Measurements from ENCODE around the gene APOF. TPM values are rescaled to one million over a fixed set of nuclear protein-coding genes. Genes with fewer than 3 reads are reported as not detected.
"Not testable (repeated sequence)": the region's sequence is repeated elsewhere in the genome, so short reads cannot be mapped to it uniquely, and the experiment has no call there.

The APOF gene
- total and polyA plus RNA-seq, 4 donors, result 0.12 TPM; not detected in 3

DNA sequence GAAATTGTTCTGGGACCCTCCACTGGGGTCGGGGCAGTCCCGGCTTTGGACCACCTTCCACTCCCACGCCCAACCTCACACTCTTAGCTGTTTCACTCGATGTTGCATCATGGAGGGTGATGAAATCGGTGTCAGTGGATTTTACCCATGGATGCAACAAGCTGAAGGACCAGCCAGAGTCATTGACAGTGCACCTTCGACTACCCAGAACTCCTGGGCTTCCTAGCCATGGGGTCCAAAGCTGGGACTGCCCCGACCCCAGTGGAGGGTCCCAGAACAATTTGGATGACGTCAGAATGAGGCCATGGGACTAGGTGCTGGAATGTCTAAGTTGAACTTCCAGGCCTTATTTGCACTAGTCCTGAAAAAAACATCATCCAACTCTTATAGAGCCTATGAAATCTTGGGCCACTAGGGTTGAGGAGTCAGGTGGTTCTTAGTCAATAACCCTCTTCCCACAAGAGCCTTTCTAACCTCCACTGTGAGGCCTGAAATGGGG, 24.9 kb downstream of the APOF start:
- H3K27ac ChIP-seq (ENCODE audit: low read depth in 1 of 2, low read length in 1 of 2), result no peak overlapping the region
- TF ChIP-seq, protein P1, sequence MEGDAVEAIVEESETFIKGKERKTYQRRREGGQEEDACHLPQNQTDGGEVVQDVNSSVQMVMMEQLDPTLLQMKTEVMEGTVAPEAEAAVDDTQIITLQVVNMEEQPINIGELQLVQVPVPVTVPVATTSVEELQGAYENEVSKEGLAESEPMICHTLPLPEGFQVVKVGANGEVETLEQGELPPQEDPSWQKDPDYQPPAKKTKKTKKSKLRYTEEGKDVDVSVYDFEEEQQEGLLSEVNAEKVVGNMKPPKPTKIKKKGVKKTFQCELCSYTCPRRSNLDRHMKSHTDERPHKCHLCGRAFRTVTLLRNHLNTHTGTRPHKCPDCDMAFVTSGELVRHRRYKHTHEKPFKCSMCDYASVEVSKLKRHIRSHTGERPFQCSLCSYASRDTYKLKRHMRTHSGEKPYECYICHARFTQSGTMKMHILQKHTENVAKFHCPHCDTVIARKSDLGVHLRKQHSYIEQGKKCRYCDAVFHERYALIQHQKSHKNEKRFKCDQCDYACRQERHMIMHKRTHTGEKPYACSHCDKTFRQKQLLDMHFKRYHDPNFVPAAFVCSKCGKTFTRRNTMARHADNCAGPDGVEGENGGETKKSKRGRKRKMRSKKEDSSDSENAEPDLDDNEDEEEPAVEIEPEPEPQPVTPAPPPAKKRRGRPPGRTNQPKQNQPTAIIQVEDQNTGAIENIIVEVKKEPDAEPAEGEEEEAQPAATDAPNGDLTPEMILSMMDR (IDR thresholded peaks at IDR 0.05; ENCODE audit: control extremely low read depth, extremely low read depth), result no peak
- WGBS, 2 donors, result 64 to 71% methylated on average over 8 of the region's 8 CpGs
- H3K4me3 ChIP-seq, result no peak overlapping the region
- peaks cover 0 to 4% (median under 1%) of the 10 kb centered on the region in 4 donors for H3K36me3 ChIP-seq (ENCODE audit: control insufficient read depth in 4 of 4, insufficient read depth in 4 of 4, low read length in 4 of 4)
- peaks cover 0 to 11% (median 8%) of the 10 kb centered on the region in 5 donors for H3K4me1 ChIP-seq (ENCODE audit: control insufficient read depth in 5 of 5, insufficient read depth in 5 of 5, low read length in 5 of 5)
- no peaks in the 10 kb centered on the region for H3K27me3 ChIP-seq (ENCODE audit: control insufficient read depth in 3 of 3, insufficient read depth in 3 of 3, low read length in 2 of 3)
- DNase-seq, result no peak
- peak overlapping the region in 1 of 2 donors; percentile 28 for H3K9ac ChIP-seq (ENCODE audit: insufficient read depth in 1 of 2, low read length in 2 of 2)
- no peaks in the 10 kb centered on the region for H3K9me3 ChIP-seq (ENCODE audit: control insufficient read depth in 4 of 4, insufficient read depth in 3 of 4, low read length in 3 of 4)
- ATAC-seq (ENCODE audit: insufficient read depth, low FRiP score), result no peak

DNA sequence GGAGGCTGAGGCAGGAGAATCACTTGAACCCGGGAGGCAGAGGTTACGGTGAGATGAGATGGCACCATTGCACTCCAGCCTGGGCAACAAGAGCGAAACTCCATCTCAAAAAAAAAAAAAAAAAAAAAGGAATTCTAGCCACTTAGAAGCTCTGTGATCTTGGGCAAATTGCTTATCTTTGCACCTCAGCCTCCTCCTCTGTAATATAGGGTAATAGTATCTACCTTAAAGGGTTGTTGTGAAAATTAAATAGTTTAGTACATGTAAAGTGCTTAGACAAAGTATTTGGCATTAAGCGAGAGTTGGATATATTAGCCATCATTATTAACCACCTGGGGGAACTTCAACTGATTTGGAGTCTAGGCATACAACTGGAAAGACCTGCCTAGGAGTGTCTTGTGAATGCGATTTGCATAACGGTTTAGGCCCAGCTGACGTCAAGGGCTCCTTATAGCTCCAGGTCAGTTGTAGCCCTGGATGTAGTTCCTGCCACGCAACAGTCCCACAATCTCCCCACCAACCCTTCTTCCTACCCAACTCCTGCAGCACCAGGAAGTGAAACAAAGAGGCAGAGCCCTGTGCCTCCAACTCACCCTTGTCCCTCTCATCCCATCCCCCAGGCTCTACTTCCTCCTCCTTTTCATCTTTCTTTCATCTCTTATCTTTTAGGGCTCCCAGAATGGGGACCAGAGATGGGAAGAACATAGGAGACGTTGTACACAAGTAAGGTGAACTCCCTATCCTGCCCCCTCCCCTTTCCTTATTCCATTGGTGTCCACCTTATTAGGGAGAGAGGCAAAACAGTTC, 26.1 kb downstream of the APOF start:
- no peak overlapping the region for H3K9ac ChIP-seq (ENCODE audit: insufficient read depth in 1 of 2, low read length in 2 of 2)
- TF ChIP-seq, protein P1 (IDR thresholded peaks at IDR 0.05; ENCODE audit: control extremely low read depth, extremely low read depth), result no peak
- WGBS, 2 donors, result 71 to 76% methylated on average over 9 of the region's 9 CpGs
- H3K4me1 ChIP-seq (ENCODE audit: control insufficient read depth in 5 of 5, insufficient read depth in 5 of 5, low read length in 5 of 5), result peaks cover 0 to 14% (median 8%) of the 10 kb centered on the region in 5 donors
- no peaks in the 10 kb centered on the region for H3K9me3 ChIP-seq (ENCODE audit: control insufficient read depth in 4 of 4, insufficient read depth in 3 of 4, low read length in 3 of 4)
- peaks cover 0 to 2% (median under 1%) of the 10 kb centered on the region in 4 donors for H3K36me3 ChIP-seq (ENCODE audit: control insufficient read depth in 4 of 4, insufficient read depth in 4 of 4, low read length in 4 of 4)
- DNase-seq (no peak), ATAC-seq (ENCODE audit: insufficient read depth, low FRiP score) (no peak)
- H3K4me3 ChIP-seq, result no peak overlapping the region
- no peak overlapping the region for H3K27ac ChIP-seq (ENCODE audit: low read depth in 1 of 2, low read length in 1 of 2)
- no peaks in the 10 kb centered on the region for H3K27me3 ChIP-seq (ENCODE audit: control insufficient read depth in 3 of 3, insufficient read depth in 3 of 3, low read length in 2 of 3)

DNA sequence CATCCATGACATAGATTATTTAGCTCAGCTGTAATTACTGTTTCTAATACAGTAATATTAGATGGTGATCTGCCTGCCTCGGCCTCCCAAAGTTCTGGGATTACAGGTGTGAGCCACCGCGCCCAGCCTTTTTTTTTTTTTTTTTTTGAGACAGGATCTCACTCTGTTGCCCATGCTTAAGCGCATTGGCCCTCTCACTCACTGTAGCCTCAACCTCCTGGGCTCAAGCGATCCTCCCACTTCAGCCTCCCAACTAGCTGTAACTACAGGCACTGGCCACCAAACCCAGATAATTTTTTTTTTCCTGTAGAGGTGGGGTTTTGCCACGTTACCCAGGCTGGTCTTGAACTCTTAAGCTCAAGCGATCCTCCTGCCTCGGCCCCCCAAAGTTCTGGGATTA, 27.1 kb downstream of the APOF start:
- H3K4me1 ChIP-seq (ENCODE audit: control insufficient read depth in 5 of 5, insufficient read depth in 5 of 5, low read length in 5 of 5), result peaks cover 0 to 14% (median 8%) of the 10 kb centered on the region in 5 donors
- H3K9ac ChIP-seq (ENCODE audit: insufficient read depth in 1 of 2, low read length in 2 of 2), result not testable (repeated sequence)

DNA sequence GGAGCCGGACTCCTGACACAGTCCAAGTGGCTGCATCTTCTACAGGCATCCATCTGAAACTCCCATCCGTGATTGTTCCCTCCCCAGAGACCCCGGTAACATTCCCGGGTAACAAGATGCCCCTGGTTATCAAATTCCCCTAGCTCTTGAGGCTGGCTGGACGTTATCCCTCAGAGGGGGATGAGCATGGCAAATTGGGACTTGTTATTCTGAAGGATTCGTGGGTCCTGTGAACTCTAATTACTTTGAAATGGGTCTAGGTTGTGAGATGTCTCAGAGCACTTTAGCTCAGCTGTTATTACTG, 28.2 kb downstream of the APOF start:
- no peak for DNase-seq
- 4 to 6% methylated on average over 6 of the region's 6 CpGs for WGBS, 2 donors
- no peaks in the 10 kb centered on the region for H3K36me3 ChIP-seq (ENCODE audit: control insufficient read depth in 4 of 4, insufficient read depth in 4 of 4, low read length in 4 of 4)
- no peaks in the 10 kb centered on the region for H3K9me3 ChIP-seq (ENCODE audit: control insufficient read depth in 4 of 4, insufficient read depth in 3 of 4, low read length in 3 of 4)
- peak overlapping the region; percentile 42 for H3K4me3 ChIP-seq
- TF ChIP-seq, protein P1 (IDR thresholded peaks at IDR 0.05; ENCODE audit: control extremely low read depth, extremely low read depth), result no peak
- H3K27ac ChIP-seq (ENCODE audit: low read depth in 1 of 2, low read length in 1 of 2), result peak overlapping the region; percentile 92 to 98
- peaks cover 0 to 14% (median 8%) of the 10 kb centered on the region in 5 donors for H3K4me1 ChIP-seq (ENCODE audit: control insufficient read depth in 5 of 5, insufficient read depth in 5 of 5, low read length in 5 of 5)
- no peak for ATAC-seq (ENCODE audit: insufficient read depth, low FRiP score)
- no peaks in the 10 kb centered on the region for H3K27me3 ChIP-seq (ENCODE audit: control insufficient read depth in 3 of 3, insufficient read depth in 3 of 3, low read length in 2 of 3)
- peak overlapping the region; percentile 63 to 94 for H3K9ac ChIP-seq (ENCODE audit: insufficient read depth in 1 of 2, low read length in 2 of 2)

More for the DNA sequence above, 27.1 kb downstream of the APOF start:
- not testable (repeated sequence) for DNase-seq; H3K9me3 ChIP-seq (ENCODE audit: control insufficient read depth in 4 of 4, insufficient read depth in 3 of 4, low read length in 3 of 4); H3K36me3 ChIP-seq (ENCODE audit: control insufficient read depth in 4 of 4, insufficient read depth in 4 of 4, low read length in 4 of 4); H3K27me3 ChIP-seq (ENCODE audit: control insufficient read depth in 3 of 3, insufficient read depth in 3 of 3, low read length in 2 of 3); ATAC-seq (ENCODE audit: insufficient read depth, low FRiP score); H3K27ac ChIP-seq (ENCODE audit: low read depth in 1 of 2, low read length in 1 of 2); H3K4me3 ChIP-seq
- WGBS, 2 donors, result 95 to 96% methylated on average over 8 of the region's 8 CpGs

Measured in lung (tissue), 12 donors.